ENCODE data around the gene RASA1. TPM values are rescaled to one million over a fixed set of nuclear protein-coding genes. Genes with fewer than 3 reads are reported as not detected.

RASA1 gene
- total RNA-seq, 1 experiment from 2014 or later: 29.6 TPM

DNA sequence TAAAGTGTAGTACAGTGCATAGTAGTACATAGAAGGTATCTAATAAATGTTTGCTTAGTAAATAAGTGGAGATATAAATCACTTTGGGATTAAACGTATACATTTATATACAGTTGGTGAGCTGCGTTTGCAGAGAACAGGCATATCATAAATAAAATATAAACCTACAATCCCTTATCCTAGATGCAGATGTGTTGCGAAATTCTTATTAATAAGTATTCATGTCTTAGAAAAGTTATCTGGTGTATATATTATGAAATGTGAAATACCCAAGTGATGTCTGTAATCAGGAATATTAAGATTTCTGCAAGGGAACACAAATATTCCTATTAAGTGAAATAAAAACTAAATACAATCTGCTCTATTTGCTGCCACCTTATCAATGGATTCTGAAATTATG, 136.2 kb downstream of the RASA1 start:
- Histone ChIP-seq H2AK5ac (ENCODE audit: insufficient read length, low read length) (no peak overlapping the region), H2BK15ac (ENCODE audit: low read depth, low read length) (no peak overlapping the region), H4K91ac (ENCODE audit: insufficient read length, low read depth, low read length) (no peak overlapping the region), H3K4ac (ENCODE audit: low read depth, low read length) (no peak overlapping the region), H3K18ac (ENCODE audit: insufficient read length, low read depth, low read length) (no peak overlapping the region), H3K9me3 (ENCODE audit: control insufficient read depth, low read depth, low read length) (no peaks in the 10 kb centered on the region), H3K4me1 (ENCODE audit: insufficient read depth, low read length) (no peaks in the 10 kb centered on the region), H2BK20ac (ENCODE audit: low read depth, low read length, poor library complexity, severe bottlenecking) (no peak overlapping the region), H2BK120ac (ENCODE audit: low read depth, low read length, poor library complexity, severe bottlenecking) (no peak overlapping the region), H3K23ac (ENCODE audit: insufficient read length, low read depth, low read length) (no peak overlapping the region), H4K20me1 (ENCODE audit: control insufficient read depth, insufficient read depth, insufficient read length) (no peaks in the 10 kb centered on the region), H4K8ac (replicated peaks; ENCODE audit: insufficient read length, low read depth, low read length) (no peak overlapping the region), H3K27me3 (ENCODE audit: insufficient read depth, low read length) (no peaks in the 10 kb centered on the region), H3K56ac (ENCODE audit: insufficient read length, low read depth, low read length) (no peak overlapping the region), H2AFZ (ENCODE audit: low read length) (no peak overlapping the region), H3K79me2 (ENCODE audit: insufficient read depth, low read length) (no peaks in the 10 kb centered on the region), H4K5ac (ENCODE audit: insufficient read length, low read depth, low read length) (no peak overlapping the region), H3K79me1 (ENCODE audit: insufficient read depth, low read depth, low read length, poor library complexity, severe bottlenecking) (no peaks in the 10 kb centered on the region), H3K14ac (ENCODE audit: insufficient read depth, low read length) (no peak overlapping the region), H3K9ac (ENCODE audit: extremely low read depth, insufficient read length, low read length) (no peak overlapping the region), H3K4me2 (ENCODE audit: insufficient read depth, insufficient read length, low read length) (no peak overlapping the region), H2BK5ac (ENCODE audit: insufficient read length, low read length) (no peak overlapping the region), H2BK12ac (ENCODE audit: insufficient read length, low read depth, low read length) (no peak overlapping the region), H3K27ac (ENCODE audit: insufficient read length, low read depth, low read length) (no peak overlapping the region), H3K23me2 (ENCODE audit: insufficient read length, low read depth, low read length, poor library complexity, severe bottlenecking) (no peaks in the 10 kb centered on the region), H3T11ph (ENCODE audit: low read length) (no peak overlapping the region)
- peaks cover 56 to 92% (median 82%) of the 10 kb centered on the region in 3 experiments for H3K36me3 Mint-ChIP-seq (ENCODE audit: insufficient read depth in 1 of 3, low read depth in 3 of 3)
- no peak overlapping the region for H3K4me3 Mint-ChIP-seq
- H3K9me3 Mint-ChIP-seq: peaks cover 4 to 5% of the 10 kb centered on the region in 2 experiments; a peak in 3 of 5 replicates
- H3K27ac Mint-ChIP-seq: no peak overlapping the region
- TF ChIP-seq CTCF (conservative IDR thresholded peaks at IDR 0.05): no peak
- H3K27me3 Mint-ChIP-seq (ENCODE audit: low read depth): no peaks in the 10 kb centered on the region
- no CpG with 5 or more reads among the region's 3 CpGs for WGBS (ENCODE audit: extremely low coverage, insufficient read length, low lambda C conversion rate)
- H3K4me1 Mint-ChIP-seq: no peaks in the 10 kb centered on the region
- DNase-seq: no peak

All from H9 (cell line).